Astrocyte (in vitro differentiated cells and primary cell): ENCODE measurements around the gene TYK2. TPM values are rescaled to one million over a fixed set of nuclear protein-coding genes. Genes with fewer than 3 reads are reported as not detected.
"Not testable (repeated sequence)": the region's sequence is repeated elsewhere in the genome, so short reads cannot be mapped to it uniquely, and the experiment has no call there.

Experiments
- DNase-seq: peaks from one replicate; pipeline ENCODE4 v3.0.0-alpha.2; 2010; ENCODE audit warnings: low read depth
- FAIRE-seq: peaks from 2 replicates; lab custom pipeline; 2011; peaks lifted over from hg19 to GRCh38; lab: Jason Lieb, UNC
- H2AFZ ChIP-seq: 2 replicates; pipeline ENCODE4 v1.6.0; 2012; ENCODE audit warnings: low read depth, low read length, inconsistent platforms
- H3K27ac ChIP-seq: 2 replicates; pipeline ENCODE4 v1.5.1; 2011; ENCODE audit warnings: low read depth, low read length, inconsistent platforms
- H3K27me3 ChIP-seq: 2 replicates; pipeline ENCODE4 v1.6.0; 2011; ENCODE audit warnings: low read length, inconsistent platforms; ENCODE audit not compliant: insufficient read depth
- H3K36me3 ChIP-seq: 2 replicates; pipeline ENCODE4 v1.5.1; 2011; ENCODE audit warnings: low read length, inconsistent platforms; ENCODE audit not compliant: insufficient read depth
- H3K4me1 ChIP-seq: 2 replicates; pipeline ENCODE4 v1.5.1; 2011; ENCODE audit warnings: low read length, inconsistent platforms; ENCODE audit not compliant: insufficient read depth
- H3K4me2 ChIP-seq: 2 replicates; pipeline ENCODE4 v1.6.0; 2012; ENCODE audit warnings: low read length, inconsistent platforms
- H3K4me3 ChIP-seq: 2 replicates; pipeline ENCODE4 v1.5.1; 2011; ENCODE audit warnings: low read depth, mild to moderate bottlenecking, low read length, inconsistent platforms; ENCODE audit not compliant: insufficient read depth
- H3K79me2 ChIP-seq: 2 replicates; pipeline ENCODE4 v1.6.0; 2012; ENCODE audit warnings: mild to moderate bottlenecking, low read length, inconsistent platforms; ENCODE audit not compliant: insufficient read depth
- H3K9ac ChIP-seq: 2 replicates; pipeline ENCODE4 v1.6.0; 2012; ENCODE audit warnings: mild to moderate bottlenecking, low read length, inconsistent platforms
- H3K9me3 ChIP-seq: 2 replicates; pipeline ENCODE4 v1.5.1; 2012; ENCODE audit warnings: low read depth, mild to moderate bottlenecking, low read length, inconsistent platforms; ENCODE audit not compliant: insufficient read depth
- H4K20me1 ChIP-seq: 2 replicates; pipeline ENCODE4 v1.6.0; 2012; ENCODE audit warnings: low read length, inconsistent platforms; ENCODE audit not compliant: insufficient read depth
- H3K27ac Mint-ChIP-seq: one replicate; pipeline ENCODE4 v1.8.0; 2021; ENCODE audit warnings: mild to moderate bottlenecking, mixed read lengths; ENCODE audit not compliant: unreplicated experiment
- H3K27me3 Mint-ChIP-seq: one replicate; pipeline ENCODE4 v1.8.0; 2021; ENCODE audit warnings: low read depth, mixed read lengths; ENCODE audit not compliant: unreplicated experiment
- H3K36me3 Mint-ChIP-seq: one replicate; pipeline ENCODE4 v1.8.0; 2021; ENCODE audit warnings: low read depth, mixed read lengths; ENCODE audit not compliant: unreplicated experiment
- H3K4me1 Mint-ChIP-seq: one replicate; pipeline ENCODE4 v1.8.0; 2021; ENCODE audit warnings: low read depth, mixed read lengths; ENCODE audit not compliant: unreplicated experiment
- H3K4me3 Mint-ChIP-seq: one replicate; pipeline ENCODE4 v1.8.0; 2021; ENCODE audit warnings: mild to moderate bottlenecking, moderate library complexity, mixed read lengths; ENCODE audit not compliant: unreplicated experiment
- H3K9me3 Mint-ChIP-seq: one replicate; pipeline ENCODE4 v1.8.0; 2021; ENCODE audit warnings: mild to moderate bottlenecking, mixed read lengths; ENCODE audit not compliant: unreplicated experiment
- CTCF ChIP-seq: IDR thresholded peaks from 2 replicates; pipeline ENCODE4 v1.5.1; 2011; ENCODE audit warnings: low read depth, mild to moderate bottlenecking, inconsistent platforms, low read length, moderate library complexity; ENCODE audit not compliant: insufficient read depth
- EZH2 ChIP-seq: IDR thresholded peaks from 2 replicates; pipeline ENCODE4 v1.6.1; 2012; ENCODE audit warnings: mild to moderate bottlenecking, low read length, inconsistent platforms; ENCODE audit not compliant: insufficient read depth
- total RNA-seq: library from RNA; stranded (reverse); gene quantifications from 2 replicates; pipeline ENCODE4 v1.2.1, GENCODE V29; 2021

TYK2 gene
- total RNA-seq, 1 donor from 2014 or later: 76.5 TPM

- Histone ChIP-seq H3K27ac (no peak overlapping the region), H3K36me3 (peaks cover 11% of the 10 kb centered on the region), H3K4me1 (peaks cover 4% of the 10 kb centered on the region), H3K27me3 (no peaks in the 10 kb centered on the region), H3K9me3 (no peaks in the 10 kb centered on the region), H4K20me1 (peaks cover 6% of the 10 kb centered on the region), H3K4me2 (no peak overlapping the region), H3K79me2 (peaks cover 8% of the 10 kb centered on the region), H2AFZ (no peak overlapping the region), H3K9ac (no peak overlapping the region), H3K4me3 (no peak overlapping the region)
- Mint-ChIP-seq H3K36me3 (peaks cover 10% of the 10 kb centered on the region), H3K4me1 (peaks cover 3% of the 10 kb centered on the region), H3K4me3 (no peak overlapping the region), H3K27me3 (no peaks in the 10 kb centered on the region), H3K9me3 (no peaks in the 10 kb centered on the region), H3K27ac (no peak overlapping the region)
- FAIRE-seq: no peak
- TF ChIP-seq CTCF (no peak), EZH2 (no peak)
- no peak for DNase-seq
Measured at GRCh38 chr19:10374931-10375330, 5.4 kb downstream of the TYK2 start.

- Histone ChIP-seq H3K4me3 (no peak overlapping the region), H3K27ac (no peak overlapping the region), H3K9me3 (no peaks in the 10 kb centered on the region), H3K27me3 (no peaks in the 10 kb centered on the region), H2AFZ (no peak overlapping the region), H3K36me3 (peaks cover 9% of the 10 kb centered on the region), H3K9ac (no peak overlapping the region), H3K4me1 (no peaks in the 10 kb centered on the region), H3K4me2 (no peak overlapping the region), H3K79me2 (peaks cover 2% of the 10 kb centered on the region), H4K20me1 (no peaks in the 10 kb centered on the region)
- FAIRE-seq: no peak
- Mint-ChIP-seq H3K27me3 (no peaks in the 10 kb centered on the region), H3K9me3 (peaks cover 3% of the 10 kb centered on the region), H3K4me1 (no peaks in the 10 kb centered on the region), H3K27ac (no peak overlapping the region), H3K36me3 (peaks cover 26% of the 10 kb centered on the region), H3K4me3 (no peak overlapping the region)
- DNase-seq: no peak
- no peak for TF ChIP-seq EZH2
- no peak for TF ChIP-seq CTCF
Measured at GRCh38 chr19:10372690-10373089, 7.7 kb downstream of the TYK2 start.

- no peak overlapping the region for H3K4me2 ChIP-seq
- peaks cover 8% of the 10 kb centered on the region for H3K79me2 ChIP-seq
- H4K20me1 ChIP-seq: peaks cover 11% of the 10 kb centered on the region
- FAIRE-seq: no peak
- H3K27ac Mint-ChIP-seq: no peak overlapping the region
- TF ChIP-seq EZH2: no peak
- no peak for TF ChIP-seq CTCF
- no peak overlapping the region for H3K4me3 ChIP-seq
- H3K9me3 Mint-ChIP-seq: peaks cover 3% of the 10 kb centered on the region
- H3K4me1 Mint-ChIP-seq: no peaks in the 10 kb centered on the region
- H3K27ac ChIP-seq: no peak overlapping the region
- peaks cover 12% of the 10 kb centered on the region for H3K36me3 ChIP-seq
- H2AFZ ChIP-seq: no peak overlapping the region
- DNase-seq: no peak
- H3K9ac ChIP-seq: no peak overlapping the region
- H3K27me3 ChIP-seq: no peaks in the 10 kb centered on the region
- H3K27me3 Mint-ChIP-seq: no peaks in the 10 kb centered on the region
- no peak overlapping the region for H3K4me3 Mint-ChIP-seq
- no peaks in the 10 kb centered on the region for H3K9me3 ChIP-seq
- peaks cover 34% of the 10 kb centered on the region for H3K36me3 Mint-ChIP-seq
- peaks cover 9% of the 10 kb centered on the region for H3K4me1 ChIP-seq
Measured at GRCh38 chr19:10368101-10368803, 12.1 kb downstream of the TYK2 start.

- peaks cover 37% of the 10 kb centered on the region for H3K36me3 Mint-ChIP-seq
- H3K9me3 ChIP-seq, H3K27me3 ChIP-seq, FAIRE-seq, H3K27ac ChIP-seq, H3K27me3 Mint-ChIP-seq, H3K79me2 ChIP-seq, H3K4me1 Mint-ChIP-seq, H3K4me1 ChIP-seq, H2AFZ ChIP-seq, DNase-seq, H3K9me3 Mint-ChIP-seq, H3K9ac ChIP-seq, H3K4me2 ChIP-seq, H3K27ac Mint-ChIP-seq, H3K4me3 Mint-ChIP-seq, H3K4me3 ChIP-seq: not testable (repeated sequence)
- Histone ChIP-seq H3K36me3 (peaks cover 12% of the 10 kb centered on the region), H4K20me1 (peaks cover 20% of the 10 kb centered on the region)
Measured at GRCh38 chr19:10366950-10367512, 13.3 kb downstream of the TYK2 start.
